ENCODE results near the gene SLC12A7. TPM values are rescaled to one million over a fixed set of nuclear protein-coding genes. Genes with fewer than 3 reads are reported as not detected.
"Not testable (repeated sequence)": the region's sequence is repeated elsewhere in the genome, so short reads cannot be mapped to it uniquely, and the experiment has no call there.

Gene SLC12A7
- total and polyA plus RNA-seq, 2 of the 13 experiments (the other 11 are each of a cell fraction or from before 2014, with no cell fraction given): 14.0 to 18.5 TPM

GRCh38 chr5:1000831-1001230, 111.0 kb downstream of the SLC12A7 start:
- H3K4me1 ChIP-seq (ENCODE audit: insufficient read depth, low read length): peaks cover 31% of the 10 kb centered on the region
- H3K27ac ChIP-seq (ENCODE audit: extremely low read length, insufficient read depth, low read length); H3K36me3 ChIP-seq (replicated peaks in 1 of 2; ENCODE audit: control insufficient read depth in 1 of 2, insufficient read depth in 2 of 2, low read length in 2 of 2); BruUV-seq (replicated peaks); H3K9me3 ChIP-seq (ENCODE audit: low read length); H3K4me3 ChIP-seq (replicated peaks in 1 of 3; ENCODE audit: insufficient read depth in 1 of 3, low read depth in 2 of 3, low read length in 3 of 3); POLR2A ChIA-PET; H3K9ac ChIP-seq (ENCODE audit: insufficient read depth, low read depth, low read length); DNase-seq (ENCODE audit: low spot score); H4K20me1 ChIP-seq (ENCODE audit: insufficient read depth, low read length); FAIRE-seq; CTCF ChIA-PET (ENCODE audit: low intra/inter-chr PET ratio, low total read pairs); H3K4me2 ChIP-seq (ENCODE audit: low read depth, low read length); in situ Hi-C loops (cut with HindIII; ENCODE audit: extremely low pct_ligation_motif_present, low pct_unique_long_range_greater_than_20kb); ATAC-seq; H3K79me2 ChIP-seq (ENCODE audit: insufficient read depth, low read length); H2AFZ ChIP-seq (ENCODE audit: low read length): not testable (repeated sequence)
- 27% methylated on average over 9 of the region's 11 CpGs for WGBS (ENCODE audit: low lambda C conversion rate)
- peaks cover 4 to 58% of the 10 kb centered on the region in 2 experiments for H3K27me3 ChIP-seq (ENCODE audit: control insufficient read depth in 1 of 2, insufficient read depth in 2 of 2, low read length in 2 of 2)
- intact Hi-C loops (cut with micrococcal nuclease; ENCODE audit: unreplicated experiment): loop anchor here (5.0 kb wide), 1 partner anchor 166 kb away; no protein-coding TSS in a partner anchor

Small RNA genes within 50 kb of the gene (microRNA-seq; reads per million reads assigned to microRNA genes)
- not detected for gene MIR4635

Small RNA genes within 50 kb of the gene (small RNA-seq; reads per million reads assigned to genes)
- 0 to 0.65 (median 0) reads per million in 3 experiments for gene MIR4635 (ENCODE audit: insufficient read depth in 2 of 3, insufficient read length in 3 of 3, low read depth in 2 of 3, low replicate concordance in 1 of 3)

Other genes starting within 250 kb of the SLC12A7 start
- gene BRD9, start 219.3 kb downstream of the SLC12A7 start, total RNA-seq (2016; rRNA removed; fragmentation: Illumina TruSeq; extraction: Trizol): 20.7 and 22.9 TPM in 2 replicates
- gene BRD9, start 219.3 kb downstream of the SLC12A7 start, polyA plus RNA-seq (2011; rRNA removed): 5.2 and 6.3 TPM in 2 replicates
- gene TRIP13, start 219.2 kb downstream of the SLC12A7 start, total RNA-seq (2016; rRNA removed; fragmentation: Illumina TruSeq; extraction: Trizol): 33.0 and 39.5 TPM in 2 replicates
- 12.8 and 13.5 TPM in 2 replicates for gene TRIP13, start 219.2 kb downstream of the SLC12A7 start, polyA plus RNA-seq (2011; rRNA removed)
- 0.53 and 0.94 TPM in 2 replicates for gene NKD2, start 103.3 kb downstream of the SLC12A7 start, total RNA-seq (2016; rRNA removed; fragmentation: Illumina TruSeq; extraction: Trizol)
- gene NKD2, start 103.3 kb downstream of the SLC12A7 start, polyA plus RNA-seq (2011; rRNA removed): 0.81 and 0.82 TPM in 2 replicates
- 0.02 TPM in 1 of 2 replicates, not detected in the other for gene SLC6A19, start 89.5 kb upstream of the SLC12A7 start, total RNA-seq (2016; rRNA removed; fragmentation: Illumina TruSeq; extraction: Trizol)
- gene SLC6A19, start 89.5 kb upstream of the SLC12A7 start, polyA plus RNA-seq (2011; rRNA removed): 0.01 TPM in 1 of 2 replicates, not detected in the other
- not detected in 2 replicates for gene SLC6A18, start 113.3 kb upstream of the SLC12A7 start, total RNA-seq (2016; rRNA removed; fragmentation: Illumina TruSeq; extraction: Trizol)
- not detected in 2 replicates for gene SLC6A18, start 113.3 kb upstream of the SLC12A7 start, polyA plus RNA-seq (2011; rRNA removed)
- 1.2 and 5.9 TPM in 2 replicates for gene TERT, start 183.0 kb upstream of the SLC12A7 start, total RNA-seq (2016; rRNA removed; fragmentation: Illumina TruSeq; extraction: Trizol)
- gene TERT, start 183.0 kb upstream of the SLC12A7 start, polyA plus RNA-seq (2011; rRNA removed): 3.5 and 4.3 TPM in 2 replicates
- gene CLPTM1L, start 233.0 kb upstream of the SLC12A7 start, total RNA-seq (2016; rRNA removed; fragmentation: Illumina TruSeq; extraction: Trizol): 65.4 and 124 TPM in 2 replicates
- gene CLPTM1L, start 233.0 kb upstream of the SLC12A7 start, polyA plus RNA-seq (2011; rRNA removed): 80.3 and 99.3 TPM in 2 replicates